PC-3 (cell line): ENCODE results near the gene LRRC55.

Source experiments
- EZH2phosphoT487 ChIP-seq: fragments of 300-600 bp; sonication (generic); IDR thresholded peaks from 2 replicates; pipeline ENCODE4 v1.6.1; 2018; ENCODE audit warnings: mild to moderate bottlenecking, antibody characterized with exemption, low read length, borderline replicate concordance
- TF ChIP-seq, protein P1 (sequence below): fragments of 300-600 bp; sonication (generic); conservative IDR thresholded peaks from 2 replicates; pipeline ENCODE4 v1.5.1; 2017; ENCODE audit warnings: antibody characterized with exemption, low read depth, mild to moderate bottlenecking, low read length

- TF ChIP-seq, protein P1, sequence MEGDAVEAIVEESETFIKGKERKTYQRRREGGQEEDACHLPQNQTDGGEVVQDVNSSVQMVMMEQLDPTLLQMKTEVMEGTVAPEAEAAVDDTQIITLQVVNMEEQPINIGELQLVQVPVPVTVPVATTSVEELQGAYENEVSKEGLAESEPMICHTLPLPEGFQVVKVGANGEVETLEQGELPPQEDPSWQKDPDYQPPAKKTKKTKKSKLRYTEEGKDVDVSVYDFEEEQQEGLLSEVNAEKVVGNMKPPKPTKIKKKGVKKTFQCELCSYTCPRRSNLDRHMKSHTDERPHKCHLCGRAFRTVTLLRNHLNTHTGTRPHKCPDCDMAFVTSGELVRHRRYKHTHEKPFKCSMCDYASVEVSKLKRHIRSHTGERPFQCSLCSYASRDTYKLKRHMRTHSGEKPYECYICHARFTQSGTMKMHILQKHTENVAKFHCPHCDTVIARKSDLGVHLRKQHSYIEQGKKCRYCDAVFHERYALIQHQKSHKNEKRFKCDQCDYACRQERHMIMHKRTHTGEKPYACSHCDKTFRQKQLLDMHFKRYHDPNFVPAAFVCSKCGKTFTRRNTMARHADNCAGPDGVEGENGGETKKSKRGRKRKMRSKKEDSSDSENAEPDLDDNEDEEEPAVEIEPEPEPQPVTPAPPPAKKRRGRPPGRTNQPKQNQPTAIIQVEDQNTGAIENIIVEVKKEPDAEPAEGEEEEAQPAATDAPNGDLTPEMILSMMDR: no peak
- no peak for TF ChIP-seq EZH2phosphoT487
Measured at GRCh38 chr11:57172031-57172430, 9.7 kb upstream of the LRRC55 start.
